ENCODE results near the gene HNRNPK. TPM values are rescaled to one million over a fixed set of nuclear protein-coding genes. Genes with fewer than 3 reads are reported as not detected.

Gene HNRNPK
- total and polyA plus RNA-seq, 2 of the 4 experiments (the other 2 are of a cell fraction), result 422 to 458 TPM

- peaks cover 0 to 4% of the 10 kb centered on the region in 2 experiments; a peak in 2 of 4 replicates for H3K79me1 ChIP-seq (ENCODE audit: low read depth in 1 of 2, low read length in 2 of 2)
- no peak overlapping the region for H3K4me2 ChIP-seq (ENCODE audit: low read depth, low read length)
- POLR2A ChIA-PET (ENCODE audit: unreplicated experiment), result no interaction called here
- H3K4ac ChIP-seq (ENCODE audit: low read depth, low read length), result no peak overlapping the region
- CTCF ChIA-PET, result no interaction called here
- dilution Hi-C loops (cut with HindIII; ENCODE audit: low sequenced_read_pairs, unreplicated experiment) (no loop called here), intact Hi-C loops (cut with micrococcal nuclease) (loop anchor here (5.0 kb wide), 1 partner anchor 336 kb away; no protein-coding TSS in a partner anchor), in situ Hi-C loops (cut with MboI; ENCODE audit: low sequenced_read_pairs) (no loop called here)
- H2AK5ac ChIP-seq (ENCODE audit: low read depth, low read length), result no peak overlapping the region
- no peak overlapping the region for H4K5ac ChIP-seq (ENCODE audit: low read depth, low read length)
- ATAC-seq (ENCODE audit: low read depth) (no peak), DNase-seq (no peak)
- peaks cover 4% of the 10 kb centered on the region; the same call in 1 of the 2 replicates for H3K4me1 ChIP-seq (ENCODE audit: control insufficient read depth, insufficient read depth, low read length)
- H2BK5ac ChIP-seq (ENCODE audit: low read depth, low read length, poor library complexity, severe bottlenecking), result no peak overlapping the region
- H4K91ac ChIP-seq (ENCODE audit: insufficient read depth, low read depth, low read length), result no peak overlapping the region
- no peaks in the 10 kb centered on the region for H3K9me1 ChIP-seq (ENCODE audit: insufficient read depth, low read length)
- H3K4me3 ChIP-seq (ENCODE audit: insufficient read depth, low read depth, low read length), result no peak overlapping the region
- no peak overlapping the region for H3K56ac ChIP-seq (ENCODE audit: extremely low read depth, insufficient read depth, low read length)
- no CpG with 5 or more reads among the region's 8 CpGs for WGBS, 2 experiments (ENCODE audit: extremely low coverage in 2 of 2, insufficient read length in 1 of 2)
- H2AK9ac ChIP-seq (replicated peaks; ENCODE audit: low read depth, low read length, poor library complexity), result no peak overlapping the region
- no peaks in the 10 kb centered on the region for H3K27me3 ChIP-seq (ENCODE audit: control insufficient read depth, insufficient read depth, low read length)
- no peak overlapping the region for H3K9ac ChIP-seq (ENCODE audit: low read depth, low read length)
- no TSS peak for BruUV-seq (replicated peaks)
- peaks cover 20% of the 10 kb centered on the region; the same call in 1 of the 2 replicates for H4K20me1 ChIP-seq (ENCODE audit: insufficient read depth, low read length)
- no peaks in the 10 kb centered on the region for H3K9me3 ChIP-seq (ENCODE audit: control insufficient read depth, insufficient read depth, low read length)
- H3K14ac ChIP-seq (replicated peaks; ENCODE audit: low read depth, low read length), result no peak overlapping the region
- no peak overlapping the region for H2BK15ac ChIP-seq (ENCODE audit: low read depth, low read length)
- no peak overlapping the region for H3K27ac ChIP-seq (ENCODE audit: insufficient read depth, low read length)
- H2BK20ac ChIP-seq (ENCODE audit: low read depth, low read length), result no peak overlapping the region
- H4K8ac ChIP-seq (ENCODE audit: low read depth in 2 of 2, low read length in 2 of 2), result no peak overlapping the region
- H2BK120ac ChIP-seq (ENCODE audit: low read depth, low read length), result no peak overlapping the region
- no peak overlapping the region for H2AFZ ChIP-seq (replicated peaks; ENCODE audit: low read length, poor library complexity)
- H3K23ac ChIP-seq (ENCODE audit: low read depth, low read length), result no peak overlapping the region
- peaks cover 23% of the 10 kb centered on the region for H3K36me3 ChIP-seq (ENCODE audit: control insufficient read depth, insufficient read depth, low read length)
- no peak for TF ChIP-seq CEBPB (IDR thresholded peaks at IDR 0.05; ENCODE audit: low read depth, low read length)
- TF ChIP-seq RFX5 (IDR thresholded peaks at IDR 0.05; ENCODE audit: low read depth, low read length), result no peak
- no peak for TF ChIP-seq NFE2L2 (IDR thresholded peaks at IDR 0.05; ENCODE audit: low read depth, low read length)
- TF ChIP-seq SMC3 (IDR thresholded peaks at IDR 0.05; ENCODE audit: low read depth, low read length), result no peak
- TF ChIP-seq RAD21 (IDR thresholded peaks at IDR 0.05; ENCODE audit: low read length), result no peak
- no peak for TF ChIP-seq RCOR1 (IDR thresholded peaks at IDR 0.05; ENCODE audit: insufficient replicate concordance, low read length)
- TF ChIP-seq POLR2A (IDR thresholded peaks at IDR 0.05; ENCODE audit: low read depth, low read length), result no peak
- TF ChIP-seq BHLHE40 (IDR thresholded peaks at IDR 0.05; ENCODE audit: low read depth, low read length), result no peak
- no peak for TF ChIP-seq ELK1 (IDR thresholded peaks at IDR 0.05; ENCODE audit: borderline replicate concordance, low read depth, low read length)
- no peak for TF ChIP-seq MAFK (IDR thresholded peaks at IDR 0.05; ENCODE audit: low read depth, low read length)
- TF ChIP-seq MXI1 (IDR thresholded peaks at IDR 0.05; ENCODE audit: borderline replicate concordance, low read depth, low read length), result no peak
- TF ChIP-seq MAZ (IDR thresholded peaks at IDR 0.05; ENCODE audit: borderline replicate concordance, low read depth, low read length), result no peak
- no peak for TF ChIP-seq USF2 (IDR thresholded peaks at IDR 0.05; ENCODE audit: low read depth, low read length)
- TF ChIP-seq CTCF (conservative IDR thresholded peaks at IDR 0.05; ENCODE audit: low read depth, low read length), result no peak
- TF ChIP-seq FOS (IDR thresholded peaks at IDR 0.05; ENCODE audit: low read depth, low read length), result no peak
- TF ChIP-seq CHD1 (IDR thresholded peaks at IDR 0.05; ENCODE audit: low read depth, low read length), result no peak
- H3K18ac ChIP-seq (ENCODE audit: low read depth, low read length), result no peak overlapping the region
Observed at GRCh38 chr9:83966209-83966582, 13.8 kb downstream of the HNRNPK start.

Data from IMR-90 (cell line).